Ishikawa (cell line): Measurements from ENCODE around the gene SNX1.

Experiments used
- CEBPB ChIP-seq: IDR thresholded peaks from 2 replicates; pipeline ENCODE4 v1.6.1; 2012
- CREB1 ChIP-seq: IDR thresholded peaks from 2 replicates; pipeline ENCODE4 v1.6.1; 2012; ENCODE audit warnings: low read depth
- EGR1 ChIP-seq: IDR thresholded peaks from 2 replicates; pipeline ENCODE4 v1.6.1; 2012
- EP300 ChIP-seq: IDR thresholded peaks from 2 replicates; pipeline ENCODE4 v1.6.1; 2012; ENCODE audit warnings: borderline replicate concordance
- FOXM1 ChIP-seq: IDR thresholded peaks from 2 replicates; pipeline ENCODE4 v1.6.1; 2012; ENCODE audit warnings: low read depth, borderline replicate concordance
- NFIC ChIP-seq: IDR thresholded peaks from 2 replicates; pipeline ENCODE4 v1.6.1; 2012
- RAD21 ChIP-seq: IDR thresholded peaks from 2 replicates; pipeline ENCODE4 v1.6.1; 2012; ENCODE audit warnings: low read depth
- TAF1 ChIP-seq: IDR thresholded peaks from 2 replicates; pipeline ENCODE4 v1.6.1; 2012; ENCODE audit warnings: low read depth, mild to moderate bottlenecking
- TCF12 ChIP-seq: IDR thresholded peaks from 2 replicates; pipeline ENCODE4 v1.6.1; 2012; ENCODE audit warnings: low read depth
- TEAD4 ChIP-seq: IDR thresholded peaks from 2 replicates; pipeline ENCODE4 v1.6.1; 2012
- YY1 ChIP-seq: IDR thresholded peaks from 2 replicates; pipeline ENCODE4 v1.6.1; 2012; ENCODE audit warnings: low read depth
- ZBTB7A ChIP-seq: IDR thresholded peaks from 2 replicates; pipeline ENCODE4 v1.6.1; 2012; ENCODE audit warnings: low read depth
- TF ChIP-seq, protein P1 (sequence below): IDR thresholded peaks from 2 replicates; pipeline ENCODE4 v1.6.1; 2012
- TF ChIP-seq, protein P2 (sequence below): IDR thresholded peaks from 2 replicates; pipeline ENCODE4 v1.6.1; 2012
- TF ChIP-seq, protein P3 (sequence below): IDR thresholded peaks from 2 replicates; pipeline ENCODE4 v1.6.1; 2012; ENCODE audit warnings: low read depth, mild to moderate bottlenecking

SNX1 gene

DNA sequence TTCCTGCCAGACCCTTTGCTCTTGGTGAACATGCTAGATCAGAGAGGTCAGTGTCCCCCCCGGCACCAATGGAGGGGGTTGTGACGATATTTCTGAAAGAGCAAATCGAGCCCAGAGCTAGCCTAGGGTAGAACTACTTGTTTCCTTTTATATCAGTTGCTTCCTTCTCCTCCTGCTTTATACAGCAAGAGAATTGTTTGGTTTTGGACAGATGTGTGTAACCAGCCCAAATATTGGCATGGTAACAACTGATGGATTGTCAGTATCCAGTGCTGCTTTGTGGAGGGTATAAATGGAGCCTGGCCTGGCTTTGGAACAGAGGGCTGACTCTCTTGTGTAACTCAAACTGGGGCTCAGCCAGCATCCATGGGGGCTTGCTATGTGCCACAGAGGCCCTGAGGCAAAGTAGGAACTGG lies 27.2 kb downstream of the SNX1 start:
- no peak for TF ChIP-seq EGR1
- TF ChIP-seq CEBPB, result no peak
- TF ChIP-seq, protein P1, sequence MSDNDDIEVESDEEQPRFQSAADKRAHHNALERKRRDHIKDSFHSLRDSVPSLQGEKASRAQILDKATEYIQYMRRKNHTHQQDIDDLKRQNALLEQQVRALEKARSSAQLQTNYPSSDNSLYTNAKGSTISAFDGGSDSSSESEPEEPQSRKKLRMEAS, result no peak
- no peak for TF ChIP-seq YY1
- TF ChIP-seq TCF12, result no peak
- TF ChIP-seq EP300, result no peak
- TF ChIP-seq RAD21, result no peak
- TF ChIP-seq FOXM1, result no peak
- no peak for TF ChIP-seq TAF1

DNA sequence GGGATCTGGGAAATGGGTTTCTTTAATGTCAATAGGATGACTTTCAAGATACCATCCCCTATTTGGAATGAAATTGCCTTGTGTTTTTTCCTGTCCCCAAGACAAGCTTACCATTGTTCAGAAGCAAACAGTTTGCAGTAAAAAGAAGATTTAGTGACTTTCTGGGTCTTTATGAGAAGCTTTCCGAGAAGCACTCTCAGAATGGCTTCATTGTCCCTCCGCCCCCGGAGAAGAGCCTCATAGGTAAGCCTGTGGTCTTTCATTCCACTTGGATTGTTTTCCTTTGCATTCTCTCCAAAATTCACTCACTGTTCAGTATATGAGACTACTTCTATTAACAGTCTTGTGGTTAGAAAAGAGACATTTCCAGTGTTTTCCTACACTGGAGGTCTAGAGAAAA lies 30.2 kb downstream of the SNX1 start:
- TF ChIP-seq CREB1 (no peak), TAF1 (no peak), YY1 (no peak), EGR1 (no peak)

DNA sequence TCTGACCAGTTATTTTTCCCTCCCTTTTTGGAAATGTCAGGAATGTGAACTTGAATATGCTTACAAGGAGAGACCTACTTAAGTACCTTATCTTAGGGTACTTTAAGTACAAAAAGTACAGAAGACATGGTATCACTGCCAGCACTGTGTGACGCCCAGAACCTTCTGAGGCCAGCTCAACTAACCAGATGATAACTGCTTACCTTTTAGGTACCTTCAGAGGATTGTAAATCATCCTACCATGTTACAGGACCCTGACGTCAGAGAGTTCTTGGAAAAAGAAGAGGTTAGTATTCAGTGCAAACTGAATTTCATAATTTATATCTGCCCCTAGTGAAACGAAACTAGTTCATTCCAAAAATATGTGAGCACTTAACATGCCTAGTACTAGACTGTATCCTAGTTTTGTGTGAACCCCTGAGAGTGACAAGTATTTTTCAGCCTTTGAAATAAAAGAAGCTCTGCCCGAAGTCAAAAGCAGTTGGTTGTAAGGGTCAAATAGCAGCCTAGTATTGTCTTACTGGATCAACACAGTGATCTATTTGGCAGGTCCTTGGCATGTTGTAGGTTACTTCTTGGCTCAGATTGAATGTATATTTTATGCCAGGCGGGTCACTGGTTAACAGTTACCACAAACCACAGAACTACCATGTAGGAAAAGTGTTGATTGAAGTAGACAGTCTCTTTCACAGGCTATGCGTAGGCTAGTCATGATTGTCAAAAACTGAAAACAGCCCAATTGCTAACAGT lies 31.9 kb downstream of the SNX1 start:
- TF ChIP-seq TCF12 (no peak), TAF1 (no peak), TEAD4 (no peak), ZBTB7A (no peak), CREB1 (no peak)
- TF ChIP-seq, protein P2, sequence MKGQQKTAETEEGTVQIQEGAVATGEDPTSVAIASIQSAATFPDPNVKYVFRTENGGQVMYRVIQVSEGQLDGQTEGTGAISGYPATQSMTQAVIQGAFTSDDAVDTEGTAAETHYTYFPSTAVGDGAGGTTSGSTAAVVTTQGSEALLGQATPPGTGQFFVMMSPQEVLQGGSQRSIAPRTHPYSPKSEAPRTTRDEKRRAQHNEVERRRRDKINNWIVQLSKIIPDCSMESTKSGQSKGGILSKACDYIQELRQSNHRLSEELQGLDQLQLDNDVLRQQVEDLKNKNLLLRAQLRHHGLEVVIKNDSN, result no peak

DNA sequence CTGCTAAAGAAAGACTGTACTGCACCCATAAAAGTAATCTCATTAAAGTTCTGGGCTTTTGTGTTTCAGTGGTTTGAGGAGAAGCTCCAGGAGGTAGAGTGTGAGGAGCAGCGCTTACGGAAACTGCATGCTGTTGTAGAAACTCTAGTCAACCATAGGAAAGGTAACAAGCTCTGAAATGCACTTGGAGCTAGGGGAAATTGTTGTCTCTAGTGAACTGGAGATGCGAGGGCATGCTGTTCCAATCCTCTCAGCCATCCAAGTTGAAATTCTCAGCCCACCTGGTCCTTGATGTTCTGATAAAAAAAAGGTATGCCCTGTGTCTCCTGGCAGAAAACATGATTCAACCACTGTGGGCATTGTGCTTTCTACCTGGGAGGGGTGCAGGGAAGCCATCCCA lies 34.4 kb downstream of the SNX1 start:
- TF ChIP-seq, protein P3, sequence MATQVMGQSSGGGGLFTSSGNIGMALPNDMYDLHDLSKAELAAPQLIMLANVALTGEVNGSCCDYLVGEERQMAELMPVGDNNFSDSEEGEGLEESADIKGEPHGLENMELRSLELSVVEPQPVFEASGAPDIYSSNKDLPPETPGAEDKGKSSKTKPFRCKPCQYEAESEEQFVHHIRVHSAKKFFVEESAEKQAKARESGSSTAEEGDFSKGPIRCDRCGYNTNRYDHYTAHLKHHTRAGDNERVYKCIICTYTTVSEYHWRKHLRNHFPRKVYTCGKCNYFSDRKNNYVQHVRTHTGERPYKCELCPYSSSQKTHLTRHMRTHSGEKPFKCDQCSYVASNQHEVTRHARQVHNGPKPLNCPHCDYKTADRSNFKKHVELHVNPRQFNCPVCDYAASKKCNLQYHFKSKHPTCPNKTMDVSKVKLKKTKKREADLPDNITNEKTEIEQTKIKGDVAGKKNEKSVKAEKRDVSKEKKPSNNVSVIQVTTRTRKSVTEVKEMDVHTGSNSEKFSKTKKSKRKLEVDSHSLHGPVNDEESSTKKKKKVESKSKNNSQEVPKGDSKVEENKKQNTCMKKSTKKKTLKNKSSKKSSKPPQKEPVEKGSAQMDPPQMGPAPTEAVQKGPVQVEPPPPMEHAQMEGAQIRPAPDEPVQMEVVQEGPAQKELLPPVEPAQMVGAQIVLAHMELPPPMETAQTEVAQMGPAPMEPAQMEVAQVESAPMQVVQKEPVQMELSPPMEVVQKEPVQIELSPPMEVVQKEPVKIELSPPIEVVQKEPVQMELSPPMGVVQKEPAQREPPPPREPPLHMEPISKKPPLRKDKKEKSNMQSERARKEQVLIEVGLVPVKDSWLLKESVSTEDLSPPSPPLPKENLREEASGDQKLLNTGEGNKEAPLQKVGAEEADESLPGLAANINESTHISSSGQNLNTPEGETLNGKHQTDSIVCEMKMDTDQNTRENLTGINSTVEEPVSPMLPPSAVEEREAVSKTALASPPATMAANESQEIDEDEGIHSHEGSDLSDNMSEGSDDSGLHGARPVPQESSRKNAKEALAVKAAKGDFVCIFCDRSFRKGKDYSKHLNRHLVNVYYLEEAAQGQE, result no peak
- TF ChIP-seq FOXM1 (no peak), RAD21 (no peak), CEBPB (no peak), EP300 (no peak), TAF1 (no peak), TCF12 (no peak), YY1 (no peak), ZBTB7A (no peak), TEAD4 (no peak), CREB1 (no peak), EGR1 (no peak), NFIC (no peak)
- TF ChIP-seq, protein P1, result no peak
- TF ChIP-seq, protein P2, result no peak

DNA sequence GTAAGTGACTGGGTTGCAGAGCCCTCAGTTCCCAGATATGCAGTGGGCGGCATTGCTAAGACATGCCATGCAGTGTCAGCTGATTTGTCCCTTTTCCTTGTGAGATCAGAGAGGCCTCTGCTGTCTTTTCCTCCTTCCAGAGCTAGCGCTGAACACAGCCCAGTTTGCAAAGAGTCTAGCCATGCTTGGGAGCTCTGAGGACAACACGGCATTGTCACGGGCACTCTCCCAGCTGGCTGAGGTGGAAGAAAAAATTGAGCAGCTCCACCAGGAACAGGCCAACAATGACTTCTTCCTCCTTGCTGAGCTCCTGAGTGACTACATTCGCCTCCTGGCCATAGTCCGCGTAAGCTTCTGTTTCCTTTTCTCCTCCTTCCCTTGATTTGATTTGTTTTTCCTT lies 35.8 kb downstream of the SNX1 start:
- TF ChIP-seq FOXM1 (no peak), RAD21 (no peak), EP300 (no peak), NFIC (no peak), YY1 (no peak)
- TF ChIP-seq, protein P2, result no peak
- TF ChIP-seq, protein P1, result no peak

DNA sequence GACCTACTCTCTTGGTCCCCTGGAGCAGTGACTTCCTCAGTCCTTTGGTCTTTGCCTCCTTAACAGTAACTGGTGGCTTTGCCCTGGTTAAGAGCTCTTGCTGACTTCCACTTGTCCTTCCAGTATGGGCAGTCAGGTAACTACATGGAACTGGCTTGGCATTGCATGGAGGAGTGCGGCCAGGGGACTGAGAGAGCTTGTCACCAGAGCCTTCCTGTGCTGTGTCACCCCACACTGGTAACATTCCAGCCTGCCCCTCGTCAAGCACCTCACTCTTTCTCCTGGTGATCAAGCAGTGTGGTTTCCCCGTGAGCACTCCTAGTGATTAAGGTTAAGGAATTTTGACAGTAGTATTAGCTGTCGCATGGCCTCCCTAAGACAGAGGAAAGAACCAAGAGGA lies 36.4 kb downstream of the SNX1 start:
- TF ChIP-seq, protein P1, result no peak
- TF ChIP-seq, protein P3, result no peak
- no peak for TF ChIP-seq YY1
- TF ChIP-seq NFIC, result no peak
- TF ChIP-seq CEBPB, result no peak
- TF ChIP-seq TEAD4, result no peak
- TF ChIP-seq CREB1, result no peak
- no peak for TF ChIP-seq EGR1
- no peak for TF ChIP-seq EP300
- no peak for TF ChIP-seq FOXM1
- TF ChIP-seq RAD21, result no peak
- TF ChIP-seq TCF12, result no peak
- TF ChIP-seq ZBTB7A, result no peak
- TF ChIP-seq TAF1, result no peak
